H1 (cell line): ENCODE measurements around the gene GRID2. TPM values are rescaled to one million over a fixed set of nuclear protein-coding genes. Genes with fewer than 3 reads are reported as not detected.

ENCODE experiments used
- POU5F1 ChIP-seq: IDR thresholded peaks from 2 replicates; pipeline ENCODE4 v1.6.1; 2011; ENCODE audit warnings: low read depth, mild to moderate bottlenecking, low read length, moderate library complexity
- polyA plus RNA-seq, 7 experiments: library from polyadenylated mRNA; depleted of rRNA in 3 of 7; stranded (reverse) in 5 of 7; unstranded in 2 of 7; fragments of >200 nt in 5 of 7; fragments of 200-250 nt in 2 of 7; gene quantifications; 1 replicate in 5 of 7; 2 replicates in 1 of 7; 4 replicates in 1 of 7; pipeline versions ENCODE4 v1.2.1 to v1.2.3, GENCODE V29; 2011 to 2013; ENCODE audit warnings: missing spikeins in 2 of 7, mixed read lengths in 2 of 7
- total RNA-seq: library from RNA; stranded (reverse); fragmentation: NEBNext Ultra II Directional; extraction: Animal tissue kit (Norgen Biotek cat#: 25700); gene quantifications from 2 replicates; pipeline ENCODE4 v1.2.1, GENCODE V29; 2021

Gene GRID2
- total and polyA plus RNA-seq, 2 of the 8 experiments (the other 6 are each of a cell fraction or from before 2014, with no cell fraction given): 31.1 to 81.9 TPM

DNA sequence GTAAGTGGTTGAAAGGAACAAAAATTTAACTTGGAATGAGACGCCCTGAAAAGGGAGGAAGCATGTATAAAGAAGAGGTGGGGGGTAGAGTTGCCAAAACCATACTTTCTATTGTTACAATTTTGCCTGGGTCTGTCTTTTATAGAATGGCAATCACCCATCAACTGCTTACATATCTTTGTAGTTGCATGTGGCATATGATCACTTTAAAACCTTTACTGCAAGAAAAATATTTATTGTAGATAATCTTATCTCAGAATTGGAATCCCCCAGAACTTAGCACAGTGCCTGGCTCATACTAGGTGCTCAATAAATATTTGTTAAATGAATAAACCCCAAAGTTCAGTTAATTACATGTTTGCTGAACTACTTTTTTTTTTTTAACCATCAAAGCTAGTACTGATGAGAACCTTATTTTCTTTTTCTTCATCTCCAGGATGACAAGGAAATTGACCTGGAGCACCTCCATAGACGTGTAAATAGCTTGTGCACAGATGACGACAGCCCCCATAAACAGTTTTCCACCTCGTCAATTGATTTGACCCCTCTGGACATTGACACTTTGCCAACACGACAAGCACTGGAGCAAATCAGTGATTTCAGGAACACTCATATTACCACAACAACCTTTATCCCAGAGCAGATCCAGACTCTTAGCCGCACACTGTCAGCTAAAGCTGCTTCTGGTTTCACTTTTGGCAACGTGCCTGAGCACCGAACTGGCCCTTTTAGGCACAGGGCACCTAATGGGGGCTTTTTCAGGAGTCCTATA is 1468.1 kb downstream of the GRID2 start (continued):
- TF ChIP-seq POU5F1: no peak
- TF ChIP-seq, all 59 proteins: peak for 0
